ENCODE results near the gene FRS2.
A peak's percentile ranks its signal among the peaks of the same experiment; 100 is the strongest.

Gene FRS2

DNA sequence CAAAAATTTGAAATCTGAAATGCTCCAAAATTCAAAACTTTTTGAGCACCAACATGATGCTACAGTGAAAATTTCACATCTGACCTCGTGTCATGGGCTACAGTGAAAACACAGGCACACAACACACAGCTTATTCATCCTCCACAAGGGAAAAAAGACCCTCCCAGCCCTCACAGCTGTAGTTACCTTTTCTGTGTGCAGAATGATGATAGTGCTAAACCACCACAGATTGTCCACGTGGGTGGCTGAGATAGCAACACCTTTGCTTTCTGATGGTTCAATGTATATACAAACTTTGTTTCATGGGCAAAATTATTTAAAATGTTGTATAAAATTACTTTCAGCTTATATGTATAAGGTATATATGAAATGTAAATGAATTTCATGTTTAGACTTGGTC is 46.8 kb downstream of the FRS2 start:
- DNase-seq (ENCODE audit: insufficient read length, low spot score) (no peak), FAIRE-seq (no peak)
- no peak for TF ChIP-seq POLR2A (IDR thresholded peaks at IDR 0.05; ENCODE audit: low read depth, low read length)

- DNase-seq (ENCODE audit: insufficient read length, low spot score) (no peak), FAIRE-seq (no peak)
- TF ChIP-seq POLR2A (IDR thresholded peaks at IDR 0.05; ENCODE audit: low read depth, low read length): no peak
Observed at GRCh38 chr12:69517406-69517805, 47.2 kb downstream of the FRS2 start.

DNA sequence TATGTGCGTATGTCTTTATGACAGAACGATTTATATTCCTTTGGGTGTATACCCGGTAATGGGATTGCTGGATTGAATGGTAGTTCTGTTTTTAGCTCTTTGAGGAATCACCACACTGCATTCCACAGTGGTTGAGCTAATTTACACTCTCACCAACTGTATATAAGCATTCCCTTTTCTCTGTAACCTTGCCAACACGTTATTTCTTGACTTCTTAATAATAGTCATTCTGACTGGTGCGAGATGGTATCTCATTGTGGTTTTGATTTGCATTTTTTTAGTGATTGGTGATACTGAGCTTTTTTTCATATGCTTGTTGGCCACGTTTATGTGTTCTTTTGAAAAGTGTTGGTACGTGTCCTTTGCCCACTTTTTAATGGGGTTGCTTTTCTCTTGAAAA is 49.7 kb downstream of the FRS2 start:
- FAIRE-seq: peak; percentile 15
- TF ChIP-seq POLR2A (IDR thresholded peaks at IDR 0.05; ENCODE audit: low read depth, low read length): no peak
- DNase-seq (ENCODE audit: insufficient read length, low spot score): no peak

- FAIRE-seq (peak; percentile 27), DNase-seq (ENCODE audit: insufficient read length, low spot score) (no peak)
- no peak for TF ChIP-seq POLR2A (IDR thresholded peaks at IDR 0.05; ENCODE audit: low read depth, low read length)
Observed at GRCh38 chr12:69523433-69524330, 53.5 kb downstream of the FRS2 start.

DNA sequence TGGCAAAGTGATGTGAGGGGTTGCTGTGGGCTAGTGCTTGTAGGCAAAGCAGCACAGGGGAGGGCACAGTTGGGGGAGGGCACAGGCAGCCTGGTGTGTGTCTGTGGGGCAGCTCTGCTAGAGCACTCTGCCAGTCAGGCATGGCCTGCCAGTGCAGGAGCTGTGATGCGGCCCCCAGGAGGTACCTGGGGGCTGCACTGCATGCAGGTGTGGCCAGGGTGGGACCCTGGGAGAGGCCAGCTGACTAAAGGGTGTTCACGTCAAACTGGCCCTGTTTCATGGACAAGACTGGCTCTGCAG is 54.1 kb downstream of the FRS2 start:
- no peak for TF ChIP-seq POLR2A (IDR thresholded peaks at IDR 0.05; ENCODE audit: low read depth, low read length)
- FAIRE-seq: no peak
- DNase-seq (ENCODE audit: insufficient read length, low spot score): no peak

- no peak for DNase-seq (ENCODE audit: insufficient read length, low spot score)
- no peak for TF ChIP-seq POLR2A (IDR thresholded peaks at IDR 0.05; ENCODE audit: low read depth, low read length)
- peak; percentile 62 for FAIRE-seq
Observed at GRCh38 chr12:69524755-69525469, 54.7 kb downstream of the FRS2 start.

- DNase-seq (ENCODE audit: insufficient read length, low spot score) (no peak), FAIRE-seq (peak; percentile 81)
- no peak for TF ChIP-seq POLR2A (IDR thresholded peaks at IDR 0.05; ENCODE audit: low read depth, low read length)
Observed at GRCh38 chr12:69527506-69528272, 57.5 kb downstream of the FRS2 start.

GRCh38 chr12:69529021-69529420 is 58.8 kb downstream of the FRS2 start:
- DNase-seq (ENCODE audit: insufficient read length, low spot score) (no peak), FAIRE-seq (no peak)
- no peak for TF ChIP-seq POLR2A (IDR thresholded peaks at IDR 0.05; ENCODE audit: low read depth, low read length)

DNA sequence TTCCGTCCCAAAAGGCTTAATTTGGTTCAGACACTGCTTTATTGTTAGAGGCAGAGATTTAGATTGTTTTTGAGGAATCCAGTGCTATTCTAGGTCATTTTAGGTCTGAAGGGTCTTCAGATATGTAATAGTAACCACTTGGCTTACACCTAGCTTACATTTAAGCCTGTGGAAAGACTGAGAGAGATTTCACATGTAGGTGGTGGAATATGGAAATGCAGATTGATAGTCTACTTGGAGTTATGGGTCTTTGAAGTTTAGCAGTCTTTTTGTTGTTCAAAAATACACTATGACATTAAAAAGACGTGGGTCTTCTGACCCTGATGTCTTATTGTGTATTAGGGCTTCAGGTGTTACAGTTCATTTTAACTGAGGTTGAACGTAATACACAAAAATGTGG is 63.7 kb downstream of the FRS2 start:
- DNase-seq (ENCODE audit: insufficient read length, low spot score): no peak
- FAIRE-seq: no peak
- TF ChIP-seq POLR2A (IDR thresholded peaks at IDR 0.05; ENCODE audit: low read depth, low read length): no peak

DNA sequence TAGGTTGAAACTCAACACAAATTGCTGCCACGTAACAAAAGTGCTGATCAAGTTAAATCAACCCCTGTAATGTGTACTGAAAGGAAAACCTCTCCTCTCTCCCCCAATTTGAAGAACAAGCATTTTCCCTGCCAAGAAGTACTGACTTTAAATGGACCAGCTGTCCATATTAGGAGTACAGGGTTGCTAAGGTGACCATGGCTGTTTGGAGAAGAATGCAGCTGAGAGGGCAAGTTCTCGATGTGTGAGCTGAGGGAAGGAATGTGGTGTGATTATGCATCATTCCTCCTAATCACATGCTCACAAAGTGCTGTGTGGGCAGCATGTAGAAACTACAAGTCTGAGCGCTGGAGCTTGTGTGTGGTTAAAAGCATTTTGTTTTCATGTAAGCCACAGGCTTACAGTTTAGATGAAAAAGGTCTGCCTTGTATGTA is 64.2 kb downstream of the FRS2 start:
- DNase-seq (ENCODE audit: insufficient read length, low spot score) (peak; percentile 60), FAIRE-seq (peak; percentile 100)
- no peak for TF ChIP-seq POLR2A (IDR thresholded peaks at IDR 0.05; ENCODE audit: low read depth, low read length)

DNA sequence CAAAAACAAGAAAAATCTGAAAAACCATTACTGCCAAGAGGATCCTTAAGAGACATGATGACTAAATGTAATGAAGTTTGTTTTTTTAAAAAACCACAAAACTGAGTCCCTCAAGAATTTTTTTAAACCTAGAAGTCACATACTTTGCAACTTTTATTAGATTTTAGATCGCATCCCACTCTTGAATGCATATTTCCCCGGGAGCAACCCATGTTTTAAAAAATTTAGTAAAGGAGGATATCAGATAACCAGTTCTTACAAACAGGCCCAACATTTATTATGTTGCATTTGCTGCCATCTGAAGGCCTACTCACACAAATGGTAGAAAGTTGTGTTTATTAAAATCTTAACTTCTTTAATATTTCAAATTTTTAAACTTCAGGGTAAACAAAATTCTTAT is 70.8 kb downstream of the FRS2 start:
- no peak for FAIRE-seq
- TF ChIP-seq POLR2A (IDR thresholded peaks at IDR 0.05; ENCODE audit: low read depth, low read length): no peak
- no peak for DNase-seq (ENCODE audit: insufficient read length, low spot score)

DNA sequence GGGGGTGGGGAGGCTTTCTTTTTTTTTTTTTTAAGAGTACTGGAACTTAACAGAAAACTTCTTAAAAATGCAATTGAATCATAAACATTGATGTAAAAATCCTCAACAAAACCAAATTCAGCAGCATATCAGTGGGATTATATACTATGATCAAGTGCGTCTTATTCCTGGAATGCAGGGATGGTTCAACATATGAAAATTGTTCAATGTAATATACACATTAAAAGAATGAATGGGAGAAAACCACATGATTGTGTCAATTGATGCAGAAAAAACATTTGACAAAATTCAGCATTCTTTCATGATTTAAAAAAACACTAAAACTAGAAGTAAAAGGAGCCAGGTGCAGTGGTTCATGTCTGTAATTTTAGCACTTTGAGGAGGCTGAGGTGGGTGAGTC is 73.9 kb downstream of the FRS2 start:
- no peak for TF ChIP-seq POLR2A (IDR thresholded peaks at IDR 0.05; ENCODE audit: low read depth, low read length)
- DNase-seq (ENCODE audit: insufficient read length, low spot score) (no peak), FAIRE-seq (no peak)

DNA sequence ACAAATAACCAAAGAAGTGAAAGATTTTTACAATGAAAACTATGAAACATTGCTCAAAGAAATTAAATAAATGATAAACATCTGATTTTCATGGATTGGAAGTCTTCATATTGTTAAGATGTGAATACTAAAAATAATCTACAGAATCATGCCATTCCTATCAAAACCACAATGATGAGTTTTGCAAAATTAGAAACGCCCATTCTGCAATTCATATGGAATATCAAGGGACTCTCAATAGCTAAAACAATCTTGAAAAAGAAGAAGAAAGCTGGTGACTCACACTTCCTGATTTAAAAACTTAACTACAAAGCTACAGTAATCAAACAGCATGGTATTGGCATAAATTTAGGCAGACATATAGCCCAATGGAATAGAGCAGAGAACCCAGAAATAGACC is 74.9 kb downstream of the FRS2 start:
- no peak for TF ChIP-seq POLR2A (IDR thresholded peaks at IDR 0.05; ENCODE audit: low read depth, low read length)
- no peak for FAIRE-seq
- DNase-seq (ENCODE audit: insufficient read length, low spot score): no peak

DNA sequence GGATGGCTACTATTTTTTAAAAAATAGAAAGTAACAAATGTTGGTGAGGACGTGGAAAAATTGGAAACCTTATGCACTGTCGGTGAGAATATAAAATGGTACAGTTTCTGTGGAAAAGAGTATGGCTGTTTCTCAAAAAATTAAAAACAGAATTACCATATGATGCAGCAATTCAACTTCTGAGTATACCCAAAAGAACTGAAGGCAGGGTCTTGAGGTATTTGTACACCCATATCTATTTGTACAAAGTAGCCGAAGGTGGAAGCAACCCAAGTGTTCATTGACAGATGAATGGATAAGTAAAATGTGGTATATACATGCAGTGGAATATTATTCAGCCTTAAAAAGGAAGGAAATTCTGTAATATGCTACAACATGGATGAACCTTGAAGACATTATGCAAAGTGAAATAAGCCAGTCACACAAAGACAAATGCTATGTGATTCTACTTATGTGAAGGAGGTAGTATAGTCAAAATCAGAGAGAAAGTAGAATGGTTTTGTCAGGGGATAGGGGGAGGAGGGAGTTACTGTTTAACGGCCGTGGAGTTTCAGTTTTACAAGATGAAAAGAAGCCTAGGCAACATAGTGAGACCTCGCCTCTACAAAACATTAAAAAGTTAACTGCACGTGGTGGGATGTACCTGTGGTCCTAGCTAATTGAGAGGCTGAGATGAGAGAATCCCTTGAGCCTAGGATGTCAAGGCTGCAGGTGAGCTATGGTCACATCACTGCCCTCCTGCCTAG is 76.7 kb downstream of the FRS2 start:
- no peak for TF ChIP-seq POLR2A (IDR thresholded peaks at IDR 0.05; ENCODE audit: low read depth, low read length)
- DNase-seq (ENCODE audit: insufficient read length, low spot score) (no peak), FAIRE-seq (no peak)
